ENCODE data around the gene FBP2.

Gene FBP2

GRCh38 chr9:94533601-94534000 is 60.0 kb downstream of the FBP2 start:
- Histone ChIP-seq H3K4me3 (replicated peaks; ENCODE audit: insufficient read depth, low read length) (no peak overlapping the region), H3K27ac (replicated peaks) (no peak overlapping the region), H3K27me3 (ENCODE audit: insufficient read depth, poor library complexity, severe bottlenecking) (no peaks in the 10 kb centered on the region)
- DNase-seq (ENCODE audit: low read depth in 1 of 2, low spot score in 1 of 2), result no peak
- no peak for TF ChIP-seq POLR2AphosphoS5 (IDR thresholded peaks at IDR 0.05; ENCODE audit: low read depth)
- no peak for TF ChIP-seq CTCF (IDR thresholded peaks at IDR 0.05; ENCODE audit: insufficient read depth, low read length)
- no peak for TF ChIP-seq GABPA (IDR thresholded peaks at IDR 0.05; ENCODE audit: low read depth)
- no peak for TF ChIP-seq SPI1 (IDR thresholded peaks at IDR 0.05; ENCODE audit: borderline replicate concordance, low read depth)
- no peak for TF ChIP-seq REST (IDR thresholded peaks at IDR 0.05; ENCODE audit: insufficient replicate concordance, low read depth)

GRCh38 chr9:94533155-94533554 is 60.5 kb downstream of the FBP2 start:
- H3K27me3 ChIP-seq (ENCODE audit: insufficient read depth, poor library complexity, severe bottlenecking), result no peaks in the 10 kb centered on the region
- H3K4me3 ChIP-seq (replicated peaks; ENCODE audit: insufficient read depth, low read length), result no peak overlapping the region
- no peak for DNase-seq (ENCODE audit: low read depth in 1 of 2, low spot score in 1 of 2)
- H3K27ac ChIP-seq (replicated peaks), result no peak overlapping the region
- TF ChIP-seq REST (IDR thresholded peaks at IDR 0.05; ENCODE audit: insufficient replicate concordance, low read depth) (no peak), POLR2AphosphoS5 (IDR thresholded peaks at IDR 0.05; ENCODE audit: low read depth) (no peak), GABPA (IDR thresholded peaks at IDR 0.05; ENCODE audit: low read depth) (no peak), SPI1 (IDR thresholded peaks at IDR 0.05; ENCODE audit: borderline replicate concordance, low read depth) (no peak), CTCF (IDR thresholded peaks at IDR 0.05; ENCODE audit: insufficient read depth, low read length) (no peak)

DNA sequence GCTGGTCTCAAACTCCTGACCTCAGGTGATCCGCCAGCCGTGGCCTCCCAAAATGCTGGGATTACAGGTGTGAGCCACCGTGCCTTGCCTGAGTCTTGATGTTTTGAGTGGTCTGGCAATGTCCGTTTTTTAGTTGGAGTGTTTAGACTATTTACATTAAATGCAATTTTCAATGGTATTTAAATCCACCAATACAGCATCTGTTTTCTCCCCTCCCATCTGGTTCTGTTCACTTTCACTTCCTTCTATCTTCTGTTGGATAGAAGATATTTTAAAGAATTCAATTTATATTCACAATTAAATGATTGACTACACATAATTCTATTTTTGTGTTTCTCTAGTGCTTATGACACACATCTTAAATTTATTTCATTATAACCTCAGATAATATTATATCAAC is 64.7 kb downstream of the FBP2 start:
- Histone ChIP-seq H3K4me3 (replicated peaks; ENCODE audit: insufficient read depth, low read length) (no peak overlapping the region), H3K27ac (replicated peaks) (no peak overlapping the region), H3K27me3 (ENCODE audit: insufficient read depth, poor library complexity, severe bottlenecking) (no peaks in the 10 kb centered on the region)
- no peak for TF ChIP-seq SPI1 (IDR thresholded peaks at IDR 0.05; ENCODE audit: borderline replicate concordance, low read depth)
- TF ChIP-seq REST (IDR thresholded peaks at IDR 0.05; ENCODE audit: insufficient replicate concordance, low read depth), result no peak
- no peak for TF ChIP-seq POLR2AphosphoS5 (IDR thresholded peaks at IDR 0.05; ENCODE audit: low read depth)
- no peak for TF ChIP-seq GABPA (IDR thresholded peaks at IDR 0.05; ENCODE audit: low read depth)
- no peak for TF ChIP-seq CTCF (IDR thresholded peaks at IDR 0.05; ENCODE audit: insufficient read depth, low read length)
- DNase-seq (ENCODE audit: low read depth in 1 of 2, low spot score in 1 of 2), result no peak
